Coronary artery (tissue), 2 donors: ENCODE data around the gene BRD2.
"Not testable (repeated sequence)": the region's sequence is repeated elsewhere in the genome, so short reads cannot be mapped to it uniquely, and the experiment has no call there.

Experiments used
- DNase-seq: peaks from one replicate; pipeline ENCODE4 v3.0.0-alpha.2; 2017; ENCODE audit warnings: low spot score
- H3K27ac ChIP-seq, 2 donors: fragments of 200-600 bp; sonication (generic); one replicate each; pipeline ENCODE4 v1.5.1; 2016 to 2019
- H3K4me3 ChIP-seq: fragments of 200-600 bp; sonication (generic); 2 replicates; pipeline ENCODE4 v1.5.1; 2016; ENCODE audit warnings: mild to moderate bottlenecking, moderate library complexity
- CTCF ChIP-seq: fragments of 200-600 bp; sonication (generic); IDR thresholded peaks from one replicate; pipeline ENCODE4 v1.5.1; 2019; ENCODE audit warnings: antibody characterized with exemption

Gene BRD2

GRCh38 chr6:32935551-32936238 lies 32.7 kb upstream of the BRD2 start:
- H3K4me3 ChIP-seq: no peak overlapping the region
- no peak for TF ChIP-seq CTCF
- DNase-seq: no peak
- H3K27ac ChIP-seq: peak overlapping the region in 1 of 2 donors; percentile 40

- no peak for DNase-seq
- TF ChIP-seq CTCF: no peak
- Histone ChIP-seq H3K27ac (peak overlapping the region; percentile 27 to 66), H3K4me3 (no peak overlapping the region)
Observed at GRCh38 chr6:32936239-32937152, 31.9 kb upstream of the BRD2 start.

- no peak for TF ChIP-seq CTCF
- H3K4me3 ChIP-seq: no peak overlapping the region
- no peak for DNase-seq
- H3K27ac ChIP-seq: peak overlapping the region in 1 of 2 donors; percentile 66
Observed at GRCh38 chr6:32937230-32937633, 31.2 kb upstream of the BRD2 start.

- no peak for DNase-seq
- TF ChIP-seq CTCF: no peak
- Histone ChIP-seq H3K27ac (peak overlapping the region in 1 of 2 donors; percentile 18), H3K4me3 (no peak overlapping the region)
Observed at GRCh38 chr6:32938494-32938893, 29.9 kb upstream of the BRD2 start.

GRCh38 chr6:32940656-32941213 lies 27.7 kb upstream of the BRD2 start, which contains the start of gene HLA-DMB:
Gene HLA-DMB, minus strand, starts transcription at chr6:32941028. Its CDS starts 221 bp downstream, at chr6:32940807.
- Histone ChIP-seq H3K27ac (peak within 1 kb of the TSS; percentile 10 to 79), H3K4me3 (peak within 1 kb of the TSS; percentile 67)
- DNase-seq: no peak
- TF ChIP-seq CTCF: no peak

GRCh38 chr6:32941214-32941768 lies 27.1 kb upstream of the BRD2 start:
- Histone ChIP-seq H3K27ac (peak overlapping the region; percentile 10 to 79), H3K4me3 (no peak overlapping the region)
- DNase-seq: no peak
- TF ChIP-seq CTCF: no peak

- not testable (repeated sequence) for H3K27ac ChIP-seq, H3K4me3 ChIP-seq, DNase-seq
Observed at GRCh38 chr6:32942555-32943123, 25.8 kb upstream of the BRD2 start.
